ENCODE results near the gene GNG13. TPM values are rescaled to one million over a fixed set of nuclear protein-coding genes. Genes with fewer than 3 reads are reported as not detected.

Gene GNG13
- total RNA-seq, 1 experiment from 2014 or later, result not detected

- no peak for TF ChIP-seq CTCF (conservative IDR thresholded peaks at IDR 0.05)
- no peaks in the 10 kb centered on the region for H3K36me3 Mint-ChIP-seq (ENCODE audit: insufficient read depth in 1 of 3, low read depth in 3 of 3)
Observed at GRCh38 chr16:767743-768235, 32.7 kb downstream of the GNG13 start.

More at GRCh38 chr16:767743-768235, 32.7 kb downstream of the GNG13 start:
- no peak overlapping the region for H3K23ac ChIP-seq (ENCODE audit: insufficient read length, low read depth, low read length)
- no peak overlapping the region for H4K5ac ChIP-seq (ENCODE audit: insufficient read length, low read depth, low read length)
- H3K23me2 ChIP-seq (ENCODE audit: insufficient read length, low read depth, low read length, poor library complexity, severe bottlenecking), result no peaks in the 10 kb centered on the region
- H2AK5ac ChIP-seq (ENCODE audit: insufficient read length, low read length), result no peak overlapping the region
- DNase-seq, result no peak
- no peak overlapping the region for H4K91ac ChIP-seq (ENCODE audit: insufficient read length, low read depth, low read length)
- Mint-ChIP-seq H3K27ac (no peak overlapping the region), H3K4me3 (no peak overlapping the region), H3K27me3 (ENCODE audit: low read depth) (peaks cover 5% of the 10 kb centered on the region), H3K9me3 (no peaks in the 10 kb centered on the region; a peak in 1 of 5 replicates), H3K4me1 (peaks cover 0 to 3% of the 10 kb centered on the region in 2 experiments; a peak in 1 of 4 replicates)
- H2AFZ ChIP-seq (ENCODE audit: low read length), result no peak overlapping the region
- H4K8ac ChIP-seq (replicated peaks; ENCODE audit: insufficient read length, low read depth, low read length), result no peak overlapping the region
- H3T11ph ChIP-seq (ENCODE audit: low read length), result no peak overlapping the region
- no peak overlapping the region for H3K18ac ChIP-seq (ENCODE audit: insufficient read length, low read depth, low read length)
- no peaks in the 10 kb centered on the region for H3K27me3 ChIP-seq (ENCODE audit: insufficient read depth, low read length)
- H3K9ac ChIP-seq (ENCODE audit: extremely low read depth, insufficient read length, low read length), result no peak overlapping the region
- H3K4me1 ChIP-seq (ENCODE audit: insufficient read depth, low read length), result no peaks in the 10 kb centered on the region
- H3K4ac ChIP-seq (ENCODE audit: low read depth, low read length), result no peak overlapping the region
- no peaks in the 10 kb centered on the region for H4K20me1 ChIP-seq (ENCODE audit: control insufficient read depth, insufficient read depth, insufficient read length)
- no peak overlapping the region for H2BK20ac ChIP-seq (ENCODE audit: low read depth, low read length, poor library complexity, severe bottlenecking)
- H2BK5ac ChIP-seq (ENCODE audit: insufficient read length, low read length), result no peak overlapping the region
- no peak overlapping the region for H3K4me2 ChIP-seq (ENCODE audit: insufficient read depth, insufficient read length, low read length)
- H3K56ac ChIP-seq (ENCODE audit: insufficient read length, low read depth, low read length), result no peak overlapping the region
- H2BK12ac ChIP-seq (ENCODE audit: insufficient read length, low read depth, low read length), result no peak overlapping the region
- no peak overlapping the region for H2BK15ac ChIP-seq (ENCODE audit: low read depth, low read length)
- H3K27ac ChIP-seq (ENCODE audit: insufficient read length, low read depth, low read length), result no peak overlapping the region
- no peak overlapping the region for H2BK120ac ChIP-seq (ENCODE audit: low read depth, low read length, poor library complexity, severe bottlenecking)
- H3K79me2 ChIP-seq (ENCODE audit: insufficient read depth, low read length), result no peaks in the 10 kb centered on the region
- no peaks in the 10 kb centered on the region for H3K79me1 ChIP-seq (ENCODE audit: insufficient read depth, low read depth, low read length, poor library complexity, severe bottlenecking)
- no peak overlapping the region for H3K14ac ChIP-seq (ENCODE audit: insufficient read depth, low read length)
- no peaks in the 10 kb centered on the region for H3K9me3 ChIP-seq (ENCODE audit: control insufficient read depth, low read depth, low read length)
- no CpG with 5 or more reads among the region's 38 CpGs for WGBS (ENCODE audit: extremely low coverage, insufficient read length, low lambda C conversion rate)
